ENCODE results near the gene ADA. TPM values are rescaled to one million over a fixed set of nuclear protein-coding genes. Genes with fewer than 3 reads are reported as not detected.

Gene ADA
- polyA plus RNA-seq, 1 donor (not counting 4 experiments of a cell fraction or from before 2014, with no cell fraction given) = 21.4 TPM

DNA sequence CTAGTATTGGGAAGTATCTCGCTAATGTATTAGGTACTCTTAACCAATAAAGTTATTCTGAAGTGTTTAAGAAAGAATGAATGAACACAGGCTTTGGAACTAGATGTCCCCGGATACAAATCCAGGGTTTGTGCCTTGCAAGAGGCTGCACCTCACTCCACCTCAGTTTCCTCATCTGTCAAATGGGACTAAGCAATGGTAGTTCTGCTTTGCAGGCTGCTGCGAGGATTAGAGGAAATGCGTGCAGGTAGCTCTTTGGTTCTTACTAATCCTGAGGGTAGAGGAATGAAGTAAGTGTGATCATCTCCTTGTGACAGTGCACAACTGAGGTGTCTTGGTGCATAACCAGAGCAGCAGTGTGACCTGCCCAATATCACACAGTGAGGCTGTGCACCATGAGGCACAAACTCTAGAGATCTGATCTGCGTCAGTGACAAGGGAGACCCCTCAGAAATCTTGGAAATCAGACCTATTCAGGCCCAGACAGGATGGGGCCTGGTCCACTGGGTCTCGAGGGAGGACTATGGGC lies 26.7 kb downstream of the ADA start:
- no peak overlapping the region for H3K4me2 ChIP-seq (ENCODE audit: control insufficient read depth, extremely low read depth, insufficient read depth, low read depth, low read length)
- DNase-seq (ENCODE audit: low read depth, low spot score) (no peak), FAIRE-seq (no peak)
- H2AFZ ChIP-seq (ENCODE audit: control insufficient read depth, low read length) = no peak overlapping the region
- TF ChIP-seq, protein P1, sequence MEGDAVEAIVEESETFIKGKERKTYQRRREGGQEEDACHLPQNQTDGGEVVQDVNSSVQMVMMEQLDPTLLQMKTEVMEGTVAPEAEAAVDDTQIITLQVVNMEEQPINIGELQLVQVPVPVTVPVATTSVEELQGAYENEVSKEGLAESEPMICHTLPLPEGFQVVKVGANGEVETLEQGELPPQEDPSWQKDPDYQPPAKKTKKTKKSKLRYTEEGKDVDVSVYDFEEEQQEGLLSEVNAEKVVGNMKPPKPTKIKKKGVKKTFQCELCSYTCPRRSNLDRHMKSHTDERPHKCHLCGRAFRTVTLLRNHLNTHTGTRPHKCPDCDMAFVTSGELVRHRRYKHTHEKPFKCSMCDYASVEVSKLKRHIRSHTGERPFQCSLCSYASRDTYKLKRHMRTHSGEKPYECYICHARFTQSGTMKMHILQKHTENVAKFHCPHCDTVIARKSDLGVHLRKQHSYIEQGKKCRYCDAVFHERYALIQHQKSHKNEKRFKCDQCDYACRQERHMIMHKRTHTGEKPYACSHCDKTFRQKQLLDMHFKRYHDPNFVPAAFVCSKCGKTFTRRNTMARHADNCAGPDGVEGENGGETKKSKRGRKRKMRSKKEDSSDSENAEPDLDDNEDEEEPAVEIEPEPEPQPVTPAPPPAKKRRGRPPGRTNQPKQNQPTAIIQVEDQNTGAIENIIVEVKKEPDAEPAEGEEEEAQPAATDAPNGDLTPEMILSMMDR (optimal IDR thresholded peaks at IDR 0.05 in 1 of 3, IDR thresholded peaks at IDR 0.05 in 1 of 3, conservative IDR thresholded peaks at IDR 0.05 in 1 of 3; ENCODE audit: extremely low read depth in 1 of 3, insufficient read depth in 2 of 3, low read length in 3 of 3) = no peak
- no peak for TF ChIP-seq EZH2 (IDR thresholded peaks at IDR 0.05; ENCODE audit: low read length)
- peaks cover 22 to 26% of the 10 kb centered on the region in 2 experiments for H3K36me3 ChIP-seq (ENCODE audit: control insufficient read depth in 2 of 2, extremely low read depth in 1 of 2, insufficient read depth in 2 of 2, low read length in 2 of 2)
- dilution Hi-C loops (cut with MboI; ENCODE audit: extremely low pct_ligation_motif_present, low sequenced_read_pairs) = no loop called here
- no peak overlapping the region for H3K27ac ChIP-seq (ENCODE audit: control insufficient read depth, insufficient read depth, low read length)
- no peak overlapping the region for H3K9ac ChIP-seq (ENCODE audit: control insufficient read depth, extremely low read depth, insufficient read depth, low read length)
- H4K20me1 ChIP-seq (ENCODE audit: control insufficient read depth, extremely low read depth, insufficient read depth, low read length) = no peaks in the 10 kb centered on the region
- H3K9me1 ChIP-seq (ENCODE audit: control insufficient read depth, extremely low read depth, insufficient read depth, low read length) = no peaks in the 10 kb centered on the region
- no peak overlapping the region for H3K4me3 ChIP-seq (ENCODE audit: control insufficient read depth in 2 of 3, extremely low read depth in 1 of 3, insufficient read depth in 2 of 3, low read depth in 1 of 3, low read length in 3 of 3)
- H3K27me3 ChIP-seq (ENCODE audit: control insufficient read depth, extremely low read depth, insufficient read depth, low read length) = no peaks in the 10 kb centered on the region
- H3K79me2 ChIP-seq (ENCODE audit: control insufficient read depth, insufficient read depth, low read length) = no peaks in the 10 kb centered on the region
- peaks cover 4% of the 10 kb centered on the region for H3K9me3 ChIP-seq (ENCODE audit: control insufficient read depth, low read depth, low read length)
- H3K4me1 ChIP-seq (ENCODE audit: control insufficient read depth, extremely low read depth, insufficient read depth, low read length) = no peaks in the 10 kb centered on the region

DNA sequence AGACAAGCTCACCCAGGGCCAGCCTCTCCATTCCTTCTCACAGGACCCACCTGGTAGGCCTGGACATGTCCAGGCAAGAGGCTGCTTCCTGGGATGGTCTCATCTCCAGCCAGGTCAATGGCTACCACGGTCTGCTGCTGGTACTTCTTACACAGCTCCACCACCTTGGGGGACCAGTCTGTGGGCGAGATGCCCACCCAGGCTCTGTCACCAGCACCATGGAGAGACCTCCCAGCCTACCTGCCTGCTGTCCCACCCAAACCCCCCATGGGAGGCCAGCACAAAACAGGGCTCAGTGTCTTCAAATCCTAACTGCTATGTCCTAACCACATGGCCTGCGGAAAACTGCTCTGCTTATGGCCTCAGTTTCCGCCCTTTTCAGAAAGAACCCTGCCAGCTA lies 27.3 kb downstream of the ADA start:
- FAIRE-seq (no peak), DNase-seq (ENCODE audit: low read depth, low spot score) (no peak)
- Histone ChIP-seq H3K27me3 (ENCODE audit: control insufficient read depth, extremely low read depth, insufficient read depth, low read length) (no peaks in the 10 kb centered on the region), H2AFZ (ENCODE audit: control insufficient read depth, low read length) (no peak overlapping the region), H3K9ac (ENCODE audit: control insufficient read depth, extremely low read depth, insufficient read depth, low read length) (no peak overlapping the region), H4K20me1 (ENCODE audit: control insufficient read depth, extremely low read depth, insufficient read depth, low read length) (no peaks in the 10 kb centered on the region), H3K4me2 (ENCODE audit: control insufficient read depth, extremely low read depth, insufficient read depth, low read depth, low read length) (no peak overlapping the region), H3K9me1 (ENCODE audit: control insufficient read depth, extremely low read depth, insufficient read depth, low read length) (no peaks in the 10 kb centered on the region), H3K79me2 (ENCODE audit: control insufficient read depth, insufficient read depth, low read length) (no peaks in the 10 kb centered on the region), H3K27ac (ENCODE audit: control insufficient read depth, insufficient read depth, low read length) (no peak overlapping the region), H3K4me1 (ENCODE audit: control insufficient read depth, extremely low read depth, insufficient read depth, low read length) (no peaks in the 10 kb centered on the region), H3K4me3 (ENCODE audit: control insufficient read depth in 2 of 3, extremely low read depth in 1 of 3, insufficient read depth in 2 of 3, low read depth in 1 of 3, low read length in 3 of 3) (no peak overlapping the region), H3K36me3 (ENCODE audit: control insufficient read depth in 2 of 2, extremely low read depth in 1 of 2, insufficient read depth in 2 of 2, low read length in 2 of 2) (peaks cover 24 to 31% of the 10 kb centered on the region in 2 experiments), H3K9me3 (ENCODE audit: control insufficient read depth, low read depth, low read length) (peaks cover 4% of the 10 kb centered on the region)
- dilution Hi-C loops (cut with MboI; ENCODE audit: extremely low pct_ligation_motif_present, low sequenced_read_pairs) = no loop called here
- TF ChIP-seq, protein P1 (optimal IDR thresholded peaks at IDR 0.05 in 1 of 3, IDR thresholded peaks at IDR 0.05 in 1 of 3, conservative IDR thresholded peaks at IDR 0.05 in 1 of 3; ENCODE audit: extremely low read depth in 1 of 3, insufficient read depth in 2 of 3, low read length in 3 of 3) = no peak
- no peak for TF ChIP-seq EZH2 (IDR thresholded peaks at IDR 0.05; ENCODE audit: low read length)

All from keratinocyte (primary cell).